Erythroblast (primary cell): ENCODE measurements around the gene CAPRIN2.

Experiments
- GATA1 ChIP-seq: IDR thresholded peaks from 2 replicates; pipeline ENCODE4 v1.6.1; 2011; ENCODE audit warnings: low read depth, mild to moderate bottlenecking, control low read depth, low read length, moderate library complexity
- POLR2A ChIP-seq: IDR thresholded peaks from 2 replicates; pipeline ENCODE4 v1.6.1; 2011; ENCODE audit warnings: mild to moderate bottlenecking, low read length

DNA sequence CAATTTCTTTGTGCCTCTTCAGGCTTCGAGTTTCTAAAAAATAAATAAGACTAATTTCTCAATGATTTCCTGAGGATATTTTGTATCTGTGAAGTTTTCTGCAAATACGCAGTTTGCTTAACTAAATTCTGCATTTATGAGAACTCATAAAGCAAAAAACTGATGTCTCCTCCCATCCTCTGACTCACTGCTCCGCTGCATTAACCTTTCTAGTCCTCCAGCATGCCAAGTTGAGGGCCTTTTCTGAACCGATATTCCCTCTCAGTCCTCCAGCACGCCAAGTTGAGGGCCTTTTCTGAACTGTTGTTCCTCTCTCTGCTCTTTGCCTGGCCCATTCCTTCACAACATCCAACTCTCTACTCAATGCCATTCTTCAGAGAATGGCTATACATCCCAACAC is 62.3 kb downstream of the CAPRIN2 start:
- TF ChIP-seq POLR2A (no peak), GATA1 (no peak)
